GM10847 (cell line): ENCODE results near the gene PNPLA1.

Experiments
- POLR2A ChIP-seq: IDR thresholded peaks from 2 replicates; pipeline ENCODE4 v1.6.1; 2011; ENCODE audit not compliant: insufficient read length; ENCODE audit errors: extremely low read depth

PNPLA1 gene

DNA sequence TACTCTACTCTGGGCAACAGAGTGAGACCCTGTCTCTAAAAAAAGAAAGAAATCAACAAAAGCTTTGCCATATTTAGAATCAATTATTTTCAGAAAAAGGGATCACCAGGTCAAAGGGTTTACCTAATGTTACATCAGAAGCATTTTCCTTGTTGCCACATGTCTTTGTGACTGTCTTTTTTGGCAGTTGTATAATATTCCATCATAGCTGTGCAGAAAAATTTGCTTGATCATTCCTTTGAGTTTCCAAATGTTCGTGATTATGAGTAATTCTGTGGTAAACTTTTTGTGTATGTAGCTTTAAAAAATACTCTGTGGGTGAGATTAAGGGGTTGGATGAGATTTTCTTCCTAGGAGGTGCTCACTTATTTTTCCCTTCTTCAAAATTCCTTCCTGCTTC lies 26.4 kb downstream of the PNPLA1 start:
- TF ChIP-seq POLR2A, result no peak

DNA sequence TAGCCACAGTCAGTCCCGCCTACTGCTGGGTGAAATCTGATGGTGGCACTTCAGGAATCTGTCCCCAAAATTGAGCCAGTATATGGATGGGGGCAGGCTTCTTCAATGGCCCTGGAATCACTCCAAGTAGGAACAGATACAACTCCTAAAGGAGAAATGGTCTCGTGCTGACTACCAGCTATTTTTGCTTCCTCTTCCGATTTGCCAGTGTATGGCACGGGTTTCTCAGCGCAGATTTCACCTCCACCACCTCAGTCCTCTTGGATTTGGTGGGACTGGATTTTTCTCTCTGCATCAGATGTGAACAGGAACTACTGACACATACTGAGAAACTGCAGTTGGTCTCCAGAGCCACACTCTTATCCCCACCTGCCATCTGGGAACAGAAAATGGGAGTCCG lies 27.2 kb downstream of the PNPLA1 start:
- no peak for TF ChIP-seq POLR2A

DNA sequence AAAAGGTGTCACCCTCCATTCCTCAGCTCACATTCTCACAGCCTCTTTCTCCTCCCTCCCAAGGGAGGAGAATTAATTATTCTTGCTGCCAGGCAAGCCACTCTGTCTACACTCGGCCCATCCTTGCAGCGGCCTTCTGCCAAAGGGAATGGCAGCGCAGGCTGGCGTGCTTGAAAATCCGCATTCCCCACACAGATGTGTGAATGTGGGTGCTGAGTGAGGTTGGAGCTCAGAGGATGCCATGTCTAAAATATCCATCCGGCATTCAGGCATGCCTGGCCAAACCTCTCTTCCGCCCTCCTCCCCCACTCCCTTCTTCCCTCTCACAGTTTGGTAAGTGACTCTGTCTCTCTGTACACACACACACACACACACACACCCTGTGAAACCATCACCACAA lies 27.7 kb downstream of the PNPLA1 start:
- no peak for TF ChIP-seq POLR2A

DNA sequence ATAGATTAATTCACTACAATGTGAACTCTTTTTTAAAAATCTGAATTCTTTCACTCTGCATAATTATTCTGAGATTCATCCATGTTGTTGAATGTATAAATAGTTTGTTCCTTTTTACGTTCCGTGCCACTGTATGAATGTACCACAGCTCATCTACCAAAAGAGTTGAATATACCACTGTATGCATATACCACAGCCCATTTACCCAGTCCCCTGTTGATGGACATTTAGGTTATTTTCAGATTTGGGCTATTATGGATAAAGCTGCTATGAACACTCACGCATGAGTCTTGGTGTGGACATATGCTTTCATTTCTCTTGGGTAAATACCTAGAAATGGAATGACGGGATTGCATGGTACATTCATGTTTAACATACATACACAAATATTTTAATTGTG lies 28.2 kb downstream of the PNPLA1 start:
- no peak for TF ChIP-seq POLR2A

DNA sequence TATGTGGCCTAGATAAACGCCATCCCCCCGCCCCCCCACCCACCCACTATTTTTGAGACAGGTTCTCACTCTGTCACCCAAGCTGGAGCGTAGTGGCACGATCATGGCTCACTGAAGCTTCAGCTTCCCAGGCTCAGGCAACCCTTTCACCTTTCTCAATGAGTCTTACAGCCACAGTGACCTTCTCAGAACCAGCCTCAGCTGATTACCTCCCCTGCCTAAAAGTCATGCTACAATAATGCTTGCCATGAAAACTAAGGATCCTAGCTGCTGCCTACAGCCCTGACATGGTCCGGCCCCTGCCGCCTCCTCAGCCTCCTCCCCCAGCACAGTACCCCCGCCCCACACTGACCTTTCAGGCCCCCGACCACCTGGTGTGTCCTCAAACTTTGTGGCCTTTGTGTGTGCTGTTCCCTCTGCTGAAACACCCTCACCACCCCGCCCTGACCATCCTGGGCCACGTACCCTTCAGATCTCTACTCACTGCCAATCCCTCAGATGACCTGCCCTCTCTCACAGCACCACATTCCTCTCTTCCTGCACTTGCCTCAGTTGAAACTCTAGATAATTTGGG lies 31.3 kb downstream of the PNPLA1 start:
- TF ChIP-seq POLR2A, result no peak

DNA sequence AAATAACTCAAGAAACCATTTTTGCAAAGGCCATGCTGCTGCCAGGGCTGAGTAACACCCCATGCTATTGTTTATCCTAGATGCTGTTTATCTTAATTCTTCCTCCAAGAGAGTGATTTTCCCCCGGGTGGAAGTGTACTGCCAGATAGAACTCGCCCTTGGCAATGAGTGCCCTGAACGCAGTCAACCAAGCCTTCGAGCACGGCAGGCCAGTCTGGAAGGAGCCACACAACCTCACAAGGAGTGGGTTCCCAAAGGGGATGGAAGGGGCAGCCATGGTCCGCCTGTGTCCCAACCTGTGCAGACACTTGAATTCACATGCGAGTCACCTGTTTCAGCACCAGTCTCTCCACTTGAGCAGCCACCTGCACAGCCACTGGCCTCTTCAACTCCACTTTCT lies 31.9 kb downstream of the PNPLA1 start:
- TF ChIP-seq POLR2A, result no peak

DNA sequence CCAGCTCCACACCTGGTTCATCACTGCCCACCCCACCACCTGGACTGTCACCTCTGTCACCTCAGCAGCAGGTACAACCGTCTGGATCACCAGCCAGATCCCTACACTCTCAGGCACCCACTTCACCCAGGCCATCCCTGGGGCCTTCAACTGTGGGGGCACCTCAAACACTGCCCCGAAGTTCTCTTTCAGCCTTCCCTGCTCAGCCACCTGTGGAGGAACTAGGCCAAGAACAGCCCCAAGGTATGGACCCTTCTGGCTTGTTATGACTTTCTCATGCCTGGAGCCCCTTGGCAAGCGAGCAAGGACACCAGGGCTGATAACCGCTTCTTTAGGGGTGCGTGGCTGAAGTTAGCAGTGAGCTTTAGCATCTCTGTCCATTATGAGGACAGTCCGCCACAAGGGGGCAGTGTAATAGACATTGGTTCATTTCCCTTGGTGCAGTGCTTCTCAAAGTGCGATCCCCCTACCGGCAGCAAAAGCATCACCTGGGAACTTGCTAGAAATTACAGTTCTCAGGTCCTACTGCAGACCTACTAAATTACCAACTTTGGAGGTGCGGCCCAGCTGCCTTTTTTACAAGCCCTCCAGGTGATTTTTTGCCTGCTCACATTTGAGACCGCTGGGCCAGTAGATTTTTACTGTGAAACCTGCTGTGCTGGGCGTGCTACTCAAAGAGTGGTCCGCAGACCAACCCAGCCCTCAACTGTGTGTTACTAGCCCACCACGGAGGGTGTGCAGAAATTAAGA lies 32.5 kb downstream of the PNPLA1 start:
- no peak for TF ChIP-seq POLR2A

DNA sequence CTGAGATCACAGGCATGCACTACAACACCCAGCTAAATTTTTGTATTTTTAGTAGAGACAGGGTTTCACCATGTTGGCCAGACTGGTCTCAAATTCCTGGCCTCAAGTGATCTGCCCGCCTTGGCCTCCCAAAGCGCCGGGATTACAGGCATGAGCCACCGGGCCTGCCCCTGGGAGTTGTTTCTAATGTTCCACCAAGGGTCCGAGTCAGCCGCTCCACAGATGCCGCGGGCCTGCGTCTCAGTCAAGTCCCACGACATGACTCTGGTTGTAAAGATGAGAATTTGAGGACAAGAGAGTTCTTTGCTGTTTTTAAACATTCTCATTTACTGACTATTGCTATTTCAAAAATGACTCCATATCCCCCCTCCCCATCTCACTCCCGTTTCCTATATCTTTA lies 36.0 kb downstream of the PNPLA1 start:
- no peak for TF ChIP-seq POLR2A

DNA sequence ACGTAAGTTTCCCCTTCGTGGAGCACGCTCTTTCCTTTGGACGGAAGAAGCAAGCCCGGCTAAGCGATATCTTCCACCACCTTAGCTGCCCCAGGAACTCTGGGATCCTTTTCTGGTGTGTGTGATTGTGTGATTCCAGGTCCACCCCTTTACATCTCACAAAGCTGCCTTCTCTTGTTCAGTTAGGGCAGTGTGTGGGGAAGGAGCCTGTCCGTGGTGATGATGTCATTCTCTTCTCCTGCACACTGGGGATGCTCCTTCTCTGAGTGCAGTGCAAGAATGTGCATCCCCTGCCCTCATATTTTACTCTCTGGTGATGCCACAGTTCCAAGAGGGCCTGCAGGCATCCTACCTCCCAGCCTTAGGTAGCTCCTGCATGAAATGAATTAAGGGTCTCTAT lies 36.5 kb downstream of the PNPLA1 start:
- no peak for TF ChIP-seq POLR2A

DNA sequence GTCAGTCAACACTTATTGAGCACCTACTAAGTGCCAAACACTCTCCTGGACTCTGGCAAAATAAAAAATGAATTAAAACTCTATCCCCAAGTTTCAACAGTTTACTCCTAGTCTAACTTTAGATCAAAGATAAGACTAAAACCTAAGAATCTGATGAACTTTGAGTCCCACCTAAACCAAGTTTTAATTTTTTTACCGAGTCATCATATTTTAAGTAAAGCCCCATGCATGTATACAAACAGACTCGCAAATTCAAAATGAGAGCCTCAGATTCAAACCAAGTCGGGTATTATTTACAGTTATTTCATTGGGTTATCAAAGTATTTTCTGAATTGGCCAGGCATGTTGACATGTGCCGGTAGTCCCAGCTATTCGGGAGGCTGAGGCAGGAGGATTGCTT lies 38.7 kb downstream of the PNPLA1 start:
- no peak for TF ChIP-seq POLR2A

DNA sequence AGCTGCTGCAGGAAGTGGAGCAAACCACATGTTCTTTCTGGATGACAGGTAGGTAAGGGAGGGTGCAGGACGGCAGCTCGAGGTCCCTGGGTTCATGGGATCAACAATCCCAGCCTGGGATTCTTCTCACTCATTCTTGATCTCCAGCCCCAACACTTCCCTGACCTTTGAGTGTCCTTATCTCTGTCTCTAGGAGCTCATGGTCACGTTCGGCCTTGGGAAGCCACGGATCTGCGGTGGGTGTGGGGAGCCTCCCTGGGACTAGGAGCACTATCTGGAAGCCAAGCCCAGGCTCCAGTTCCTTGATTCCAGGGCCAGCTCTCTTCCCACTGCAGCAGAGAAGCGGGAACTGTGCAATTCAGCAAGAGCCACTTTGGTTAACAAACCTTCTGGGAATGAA lies 39.3 kb downstream of the PNPLA1 start:
- no peak for TF ChIP-seq POLR2A

DNA sequence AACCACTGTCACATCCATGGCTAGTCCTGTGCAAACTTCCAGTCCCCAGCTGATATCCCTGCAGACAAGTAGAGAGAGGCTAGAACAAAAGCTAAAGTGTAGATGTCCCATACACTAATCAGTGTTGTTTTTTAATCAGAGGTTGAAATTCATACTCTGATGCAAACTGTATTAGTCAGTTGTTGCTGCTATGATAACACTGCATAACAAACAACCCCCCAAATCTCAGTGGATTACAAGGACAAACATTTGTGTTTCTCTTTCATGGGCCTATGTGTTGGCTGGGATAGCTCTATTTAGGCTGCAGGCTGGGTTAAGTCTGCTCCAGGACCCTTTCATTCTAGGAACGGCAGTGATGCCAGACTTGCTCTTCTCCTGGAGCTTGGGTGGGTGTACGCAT lies 40.0 kb downstream of the PNPLA1 start:
- TF ChIP-seq POLR2A, result no peak

DNA sequence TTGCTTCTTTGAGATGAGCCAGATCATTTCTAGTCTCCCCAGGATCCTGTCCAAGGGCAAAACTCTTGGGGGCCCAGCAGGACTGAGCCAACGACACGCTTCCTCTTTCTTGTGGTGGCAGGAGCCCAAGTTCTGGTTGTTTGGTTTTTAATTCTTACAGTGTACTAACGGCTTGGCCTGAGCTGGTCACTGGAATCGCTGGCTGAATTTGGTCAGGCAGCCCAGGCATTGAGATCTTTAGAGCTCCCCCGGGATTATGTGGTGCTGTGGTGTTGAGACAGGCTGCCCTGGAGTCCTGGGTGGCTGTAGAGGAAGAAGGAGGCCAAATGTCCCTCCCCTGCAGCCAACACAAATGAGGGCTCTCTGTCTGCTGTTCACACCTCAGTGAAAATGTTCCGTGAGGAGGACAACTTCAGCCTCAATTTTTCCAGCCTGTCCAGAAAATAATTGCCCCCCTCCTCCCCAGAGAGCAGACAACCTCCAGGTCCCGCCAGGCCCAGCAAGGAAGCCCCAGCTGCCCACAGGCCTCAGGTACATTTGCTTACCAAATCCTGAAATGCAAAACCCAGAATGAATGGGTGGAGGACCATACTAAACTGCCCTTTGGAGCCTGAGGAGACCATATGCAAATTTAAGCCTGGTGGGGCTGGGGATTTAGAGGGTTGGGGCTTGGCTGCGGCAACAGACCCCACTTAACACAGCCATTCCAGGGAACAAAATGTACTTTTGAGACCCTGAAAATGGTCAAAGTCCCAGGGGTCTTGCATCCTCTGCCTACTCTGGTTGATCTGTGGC lies 43.2 kb downstream of the PNPLA1 start:
- no peak for TF ChIP-seq POLR2A

DNA sequence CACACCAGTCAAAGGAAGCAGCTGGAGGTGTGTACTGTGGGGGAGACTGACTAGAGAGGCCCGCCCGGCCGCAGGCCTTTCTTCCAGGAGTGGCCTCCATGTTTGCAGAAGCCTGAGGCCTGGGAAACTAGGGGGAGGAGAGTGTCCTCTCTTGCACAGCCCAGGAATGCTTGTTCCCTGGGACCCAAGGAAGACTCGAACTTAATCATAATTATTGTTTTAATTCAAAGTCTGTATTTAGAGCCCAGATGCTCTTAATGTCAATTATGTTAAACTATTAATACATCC lies 43.7 kb downstream of the PNPLA1 start:
- no peak for TF ChIP-seq POLR2A

DNA sequence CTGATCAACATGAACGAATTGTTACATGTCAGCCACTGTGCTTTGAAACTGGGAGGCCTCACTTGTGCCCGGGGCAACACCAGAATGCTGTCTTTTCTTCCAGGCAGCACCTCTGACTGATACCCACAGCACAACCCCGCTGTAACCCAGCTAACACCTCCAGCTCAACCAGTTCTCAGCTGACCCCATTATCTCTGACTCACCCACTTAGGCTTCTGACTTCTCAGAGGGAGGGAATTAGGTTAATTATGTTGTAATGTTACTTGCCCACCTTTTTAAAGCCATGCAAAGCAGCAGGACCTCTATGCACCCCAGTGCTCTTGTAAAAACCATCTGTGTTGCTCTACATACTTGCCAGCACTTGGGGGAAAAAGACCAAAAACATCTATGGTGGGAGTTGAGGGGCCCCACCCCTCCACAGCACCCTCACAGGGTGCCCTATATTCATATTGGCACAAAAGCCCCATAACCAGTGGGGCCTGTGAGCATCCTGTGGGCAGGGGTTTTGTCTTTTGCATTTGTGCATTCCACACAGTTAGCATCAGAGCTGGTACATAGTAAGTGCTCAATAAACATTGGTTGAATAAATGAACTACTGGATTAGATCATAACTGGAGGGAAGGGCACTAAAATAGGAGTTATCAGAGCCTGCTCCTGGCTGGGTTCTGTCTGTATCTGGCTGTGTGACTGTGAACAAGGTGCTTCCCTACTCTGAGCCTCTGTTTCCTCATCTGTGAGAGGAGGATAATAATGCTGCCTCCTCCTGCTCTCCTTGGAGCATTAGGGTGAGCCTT lies 44.6 kb downstream of the PNPLA1 start:
- TF ChIP-seq POLR2A, result no peak

DNA sequence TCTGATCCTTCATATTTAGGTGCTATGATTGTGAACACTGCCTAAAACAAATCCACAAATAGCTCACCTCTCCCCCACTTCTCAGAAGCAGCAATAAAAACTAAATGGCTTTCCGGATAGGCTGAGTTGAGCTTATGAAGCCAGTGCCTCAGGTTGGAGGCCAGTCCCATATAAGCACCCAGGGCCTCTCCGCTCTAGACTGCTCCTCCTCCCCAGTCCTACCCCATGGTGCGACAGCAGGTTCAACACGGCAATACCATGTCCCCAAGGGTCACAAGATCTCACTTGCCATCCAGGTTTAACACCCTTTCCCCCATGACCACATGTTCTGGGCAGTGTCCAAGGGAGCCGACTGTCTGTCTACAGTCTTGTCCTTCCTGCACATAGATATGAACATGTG lies 46.1 kb downstream of the PNPLA1 start:
- no peak for TF ChIP-seq POLR2A
